Measurements from ENCODE around the gene ADM.

DNA sequence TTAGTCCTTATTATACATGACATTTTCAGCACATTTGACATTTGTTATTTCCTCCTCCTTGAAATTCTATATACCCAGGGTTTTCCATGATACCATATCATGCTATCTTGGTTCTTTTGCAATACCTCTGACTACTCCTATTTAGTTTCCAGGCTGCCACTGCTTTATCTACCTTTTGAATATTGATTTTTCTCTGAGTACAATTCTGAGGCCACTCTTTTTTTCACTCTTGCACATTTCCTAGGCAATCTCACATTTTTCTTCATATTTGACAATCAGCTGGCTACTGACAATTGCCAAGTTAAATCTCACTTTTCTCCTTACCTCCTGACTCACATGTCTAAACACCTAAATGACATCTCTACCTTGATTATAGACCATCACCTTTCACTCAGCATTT lies 22.8 kb upstream of the ADM start:
- TF ChIP-seq, protein P1, sequence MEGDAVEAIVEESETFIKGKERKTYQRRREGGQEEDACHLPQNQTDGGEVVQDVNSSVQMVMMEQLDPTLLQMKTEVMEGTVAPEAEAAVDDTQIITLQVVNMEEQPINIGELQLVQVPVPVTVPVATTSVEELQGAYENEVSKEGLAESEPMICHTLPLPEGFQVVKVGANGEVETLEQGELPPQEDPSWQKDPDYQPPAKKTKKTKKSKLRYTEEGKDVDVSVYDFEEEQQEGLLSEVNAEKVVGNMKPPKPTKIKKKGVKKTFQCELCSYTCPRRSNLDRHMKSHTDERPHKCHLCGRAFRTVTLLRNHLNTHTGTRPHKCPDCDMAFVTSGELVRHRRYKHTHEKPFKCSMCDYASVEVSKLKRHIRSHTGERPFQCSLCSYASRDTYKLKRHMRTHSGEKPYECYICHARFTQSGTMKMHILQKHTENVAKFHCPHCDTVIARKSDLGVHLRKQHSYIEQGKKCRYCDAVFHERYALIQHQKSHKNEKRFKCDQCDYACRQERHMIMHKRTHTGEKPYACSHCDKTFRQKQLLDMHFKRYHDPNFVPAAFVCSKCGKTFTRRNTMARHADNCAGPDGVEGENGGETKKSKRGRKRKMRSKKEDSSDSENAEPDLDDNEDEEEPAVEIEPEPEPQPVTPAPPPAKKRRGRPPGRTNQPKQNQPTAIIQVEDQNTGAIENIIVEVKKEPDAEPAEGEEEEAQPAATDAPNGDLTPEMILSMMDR (IDR thresholded peaks at IDR 0.05 in 2 of 3, conservative IDR thresholded peaks at IDR 0.05 in 1 of 3; ENCODE audit: borderline replicate concordance in 1 of 3, insufficient read depth in 1 of 3, low read depth in 2 of 3, low read length in 2 of 3), result no peak
- TF ChIP-seq POLR2A (IDR thresholded peaks at IDR 0.05; ENCODE audit: borderline replicate concordance, extremely low read depth, insufficient read depth, insufficient read length) (no peak), JUND (IDR thresholded peaks at IDR 0.05) (no peak), CEBPB (IDR thresholded peaks at IDR 0.05; ENCODE audit: low read depth) (no peak), ZNF274 (IDR thresholded peaks at IDR 0.05; ENCODE audit: low read depth, low read length) (no peak), EZH2phosphoT487 (IDR thresholded peaks at IDR 0.05; ENCODE audit: borderline replicate concordance) (no peak), POLR2AphosphoS5 (IDR thresholded peaks at IDR 0.05; ENCODE audit: low read depth, low read length) (no peak), EGR1 (IDR thresholded peaks at IDR 0.05; ENCODE audit: low read depth) (no peak), EZH2 (IDR thresholded peaks at IDR 0.05) (no peak), SP1 (IDR thresholded peaks at IDR 0.05; ENCODE audit: low read depth) (no peak), REST (IDR thresholded peaks at IDR 0.05; ENCODE audit: low read depth) (no peak)
- TF ChIP-seq, protein P2, sequence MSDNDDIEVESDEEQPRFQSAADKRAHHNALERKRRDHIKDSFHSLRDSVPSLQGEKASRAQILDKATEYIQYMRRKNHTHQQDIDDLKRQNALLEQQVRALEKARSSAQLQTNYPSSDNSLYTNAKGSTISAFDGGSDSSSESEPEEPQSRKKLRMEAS (IDR thresholded peaks at IDR 0.05), result no peak
- TF ChIP-seq, protein P3, sequence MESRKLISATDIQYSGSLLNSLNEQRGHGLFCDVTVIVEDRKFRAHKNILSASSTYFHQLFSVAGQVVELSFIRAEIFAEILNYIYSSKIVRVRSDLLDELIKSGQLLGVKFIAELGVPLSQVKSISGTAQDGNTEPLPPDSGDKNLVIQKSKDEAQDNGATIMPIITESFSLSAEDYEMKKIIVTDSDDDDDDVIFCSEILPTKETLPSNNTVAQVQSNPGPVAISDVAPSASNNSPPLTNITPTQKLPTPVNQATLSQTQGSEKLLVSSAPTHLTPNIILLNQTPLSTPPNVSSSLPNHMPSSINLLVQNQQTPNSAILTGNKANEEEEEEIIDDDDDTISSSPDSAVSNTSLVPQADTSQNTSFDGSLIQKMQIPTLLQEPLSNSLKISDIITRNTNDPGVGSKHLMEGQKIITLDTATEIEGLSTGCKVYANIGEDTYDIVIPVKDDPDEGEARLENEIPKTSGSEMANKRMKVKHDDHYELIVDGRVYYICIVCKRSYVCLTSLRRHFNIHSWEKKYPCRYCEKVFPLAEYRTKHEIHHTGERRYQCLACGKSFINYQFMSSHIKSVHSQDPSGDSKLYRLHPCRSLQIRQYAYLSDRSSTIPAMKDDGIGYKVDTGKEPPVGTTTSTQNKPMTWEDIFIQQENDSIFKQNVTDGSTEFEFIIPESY (IDR thresholded peaks at IDR 0.05; ENCODE audit: extremely low read depth, insufficient replicate concordance, low read length), result no peak
